CMK (cell line): ENCODE data around the gene PIGB.
"Not testable (repeated sequence)": the region's sequence is repeated elsewhere in the genome, so short reads cannot be mapped to it uniquely, and the experiment has no call there.

ENCODE experiments used
- DNase-seq: peaks from one replicate; pipeline ENCODE4 v3.0.0-alpha.2; 2010; ENCODE audit warnings: low read depth

Gene PIGB

DNA sequence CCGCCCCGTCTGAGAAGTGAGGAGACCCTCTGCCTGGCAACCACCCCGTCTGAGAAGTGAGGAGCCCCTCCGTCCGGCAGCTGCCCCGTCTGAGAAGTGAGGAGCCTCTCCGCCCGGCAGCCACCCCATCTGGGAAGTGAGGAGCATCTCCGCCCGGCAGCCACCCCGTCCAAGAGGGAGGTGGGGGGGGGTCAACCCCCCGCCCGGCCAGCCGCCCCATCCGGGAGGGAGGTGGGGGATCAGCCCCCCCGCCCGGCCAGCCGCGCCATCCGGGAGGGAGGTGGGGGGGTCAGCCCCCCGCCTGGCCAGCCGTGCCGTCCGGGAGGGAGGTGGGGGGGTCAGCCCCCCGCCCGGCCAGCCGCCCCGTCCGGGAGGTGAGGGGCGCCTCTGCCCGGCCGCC, 16.2 kb upstream of the PIGB start:
- DNase-seq, result not testable (repeated sequence)

DNA sequence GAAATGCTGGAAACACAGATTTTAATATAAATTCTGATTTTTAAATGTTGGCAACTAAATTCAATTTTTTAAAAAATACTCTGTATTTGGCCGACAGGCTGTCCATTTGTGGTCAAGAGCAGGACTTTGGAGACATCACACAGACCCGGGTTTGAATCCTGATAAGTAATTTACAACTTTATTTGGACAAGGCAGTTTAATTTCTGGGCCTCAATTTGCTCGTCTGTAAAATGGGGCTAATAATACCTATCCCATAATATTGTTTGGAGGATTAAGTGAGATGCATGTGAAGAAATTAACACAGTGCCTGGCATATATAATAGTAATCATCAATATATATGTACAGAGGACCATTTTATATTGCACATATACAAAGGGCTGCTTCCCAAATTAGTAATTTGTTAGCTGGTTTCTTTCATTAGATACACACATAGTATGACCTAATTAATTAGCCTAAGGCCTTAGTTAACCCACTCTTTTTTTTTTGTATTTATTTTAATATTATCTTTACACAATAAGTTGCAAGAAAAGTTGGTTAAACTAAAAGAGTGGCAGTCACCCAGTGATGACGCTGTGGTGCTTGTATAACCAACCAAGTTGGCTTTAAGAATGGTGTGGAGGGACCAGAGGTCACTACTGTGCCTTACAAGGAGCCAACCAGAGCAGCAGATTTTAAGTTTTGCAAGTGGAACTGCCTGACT, 665 bp downstream of the PIGB start:
- no peak for DNase-seq

DNA sequence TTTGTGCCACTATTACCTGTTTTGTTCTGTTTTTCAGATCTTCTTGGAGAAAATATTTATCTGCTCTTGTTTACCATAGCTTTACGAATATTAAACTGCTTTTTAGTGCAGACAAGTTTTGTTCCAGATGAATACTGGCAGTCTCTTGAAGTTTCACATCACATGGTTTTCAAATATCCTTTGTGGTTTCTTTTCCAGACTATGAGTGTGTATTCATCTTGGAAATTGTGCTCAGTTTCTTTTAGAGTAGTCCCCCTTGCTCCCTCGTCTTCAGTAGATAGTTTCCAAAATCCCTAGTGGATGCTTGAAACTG, 1.2 kb downstream of the PIGB start:
- no peak for DNase-seq

DNA sequence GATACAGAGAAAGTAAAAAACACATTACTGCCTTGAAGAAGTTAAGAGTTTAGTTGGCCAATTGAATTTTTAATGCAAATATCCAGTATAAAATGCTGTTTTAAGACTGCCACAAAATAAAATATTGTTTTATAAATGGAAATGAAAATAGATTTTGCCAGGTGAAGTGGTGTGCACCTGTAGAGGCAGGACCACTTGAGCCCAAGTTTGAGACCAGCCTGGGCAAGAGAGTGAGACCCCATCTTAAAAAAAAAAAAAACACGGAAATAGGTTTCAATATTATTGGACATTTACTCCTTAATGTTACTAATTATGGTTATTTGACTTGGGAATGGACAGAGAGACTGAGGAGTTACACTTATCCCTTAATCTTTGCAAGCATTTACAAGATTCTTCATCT, 1.9 kb downstream of the PIGB start:
- no peak for DNase-seq

DNA sequence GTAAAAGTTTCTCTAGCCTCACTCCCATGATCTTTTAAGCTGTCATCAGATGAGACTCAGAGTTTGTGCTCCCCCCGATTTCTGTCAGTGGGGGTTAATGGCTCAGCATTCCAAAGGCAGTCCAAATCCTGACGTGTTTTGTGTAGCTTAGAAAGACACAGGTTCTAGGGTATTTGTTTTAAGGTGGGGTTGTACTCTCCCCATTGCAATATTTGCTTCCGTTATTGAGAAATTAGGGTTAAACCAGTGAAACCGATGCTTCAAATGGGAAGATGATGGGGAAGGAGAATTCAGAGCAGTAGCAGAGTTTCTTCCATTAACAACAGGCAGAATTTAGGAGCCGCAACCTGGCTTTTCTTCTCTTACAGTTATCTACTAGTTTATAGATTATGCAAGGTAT, 3.4 kb downstream of the PIGB start:
- DNase-seq, result no peak

DNA sequence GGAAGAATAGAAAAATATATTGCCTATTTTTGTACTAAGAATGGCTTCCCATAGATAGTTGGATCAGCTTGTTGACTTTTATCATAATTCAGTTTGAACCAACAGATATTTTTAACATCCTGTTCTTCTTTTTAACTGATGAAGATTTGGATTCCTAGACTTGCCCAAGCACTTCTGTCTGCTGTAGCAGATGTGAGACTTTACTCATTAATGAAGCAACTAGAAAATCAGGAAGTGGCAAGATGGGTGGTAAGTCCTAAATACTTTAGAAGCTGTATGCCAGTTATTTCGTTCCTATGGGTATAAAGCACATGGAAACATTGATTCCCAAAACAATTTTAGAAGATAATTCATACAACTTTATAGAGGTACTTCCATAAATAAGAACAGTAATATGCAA, 8.4 kb downstream of the PIGB start:
- no peak for DNase-seq

DNA sequence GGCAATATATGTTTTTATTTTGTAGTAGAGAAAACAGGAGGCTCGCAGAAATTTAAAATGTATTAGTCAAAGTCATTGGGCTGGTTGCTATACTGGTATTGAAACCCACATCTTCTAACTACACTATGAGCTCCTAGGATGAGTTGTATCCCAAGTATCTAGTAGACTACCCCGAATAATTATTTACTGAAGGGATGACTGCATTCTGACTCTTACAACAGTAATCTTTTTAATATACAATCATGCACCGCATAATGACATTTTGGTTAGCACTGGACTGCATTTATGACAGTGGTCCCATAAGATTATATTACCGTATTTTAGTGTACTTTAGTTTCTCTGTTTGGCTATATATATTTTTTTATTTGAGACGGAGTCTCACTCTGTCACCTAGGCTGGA, 15.3 kb downstream of the PIGB start:
- no peak for DNase-seq

DNA sequence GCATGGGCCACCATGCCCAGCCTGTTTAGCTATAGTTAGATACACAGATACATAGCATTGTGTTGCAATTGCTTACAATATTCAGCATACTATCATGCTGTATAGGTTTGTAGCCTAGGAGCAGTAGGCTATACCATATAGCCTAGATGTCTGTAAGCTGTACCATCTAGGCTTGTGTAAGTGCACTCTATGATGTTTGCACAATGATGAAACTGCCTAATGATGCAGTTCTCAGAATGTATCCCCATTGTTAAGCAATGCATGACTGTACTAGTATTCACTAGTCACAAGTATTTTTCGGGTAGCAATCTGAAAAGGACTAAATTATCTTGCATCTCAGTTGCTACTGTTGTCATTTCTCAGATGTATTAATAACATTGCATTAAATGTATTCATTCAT, 16.0 kb downstream of the PIGB start:
- DNase-seq, result no peak

DNA sequence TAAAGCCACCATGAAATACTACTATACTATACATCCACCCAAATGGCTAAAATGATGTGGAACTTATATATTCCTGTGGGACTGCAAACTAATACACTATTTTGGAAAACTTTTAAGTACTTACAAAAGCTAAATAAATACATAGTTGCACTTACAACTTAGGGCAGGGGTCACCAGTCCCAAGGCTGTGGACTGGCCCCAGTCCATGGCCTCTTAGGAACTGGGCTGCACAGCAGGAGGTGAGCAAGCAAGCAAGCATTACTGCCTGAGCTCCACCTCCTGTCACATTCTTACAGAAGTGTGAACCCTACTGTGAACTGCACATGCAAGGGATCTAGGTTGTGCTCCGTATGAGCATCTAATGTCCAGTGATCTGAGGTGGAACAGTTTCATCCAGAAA, 18.1 kb downstream of the PIGB start:
- DNase-seq, result no peak

DNA sequence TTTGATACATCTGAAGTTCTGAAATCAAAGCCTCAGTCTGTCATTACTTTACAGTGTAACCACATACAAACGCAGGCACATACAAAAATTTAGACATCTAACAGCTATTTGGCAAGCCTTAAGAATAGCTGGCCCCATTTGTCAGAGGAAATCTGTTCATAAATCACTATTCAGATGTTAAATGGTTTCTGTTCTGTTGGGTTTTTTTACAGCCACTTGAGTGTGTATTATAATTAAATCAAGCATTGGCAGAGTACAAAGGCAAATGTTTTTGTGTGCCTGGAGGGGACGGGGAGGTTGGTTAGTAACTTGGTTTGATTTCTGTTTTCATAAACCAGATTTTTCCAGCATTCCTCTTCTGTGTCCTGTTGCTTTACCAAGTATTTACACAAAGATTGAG, 24.1 kb downstream of the PIGB start:
- DNase-seq, result no peak

DNA sequence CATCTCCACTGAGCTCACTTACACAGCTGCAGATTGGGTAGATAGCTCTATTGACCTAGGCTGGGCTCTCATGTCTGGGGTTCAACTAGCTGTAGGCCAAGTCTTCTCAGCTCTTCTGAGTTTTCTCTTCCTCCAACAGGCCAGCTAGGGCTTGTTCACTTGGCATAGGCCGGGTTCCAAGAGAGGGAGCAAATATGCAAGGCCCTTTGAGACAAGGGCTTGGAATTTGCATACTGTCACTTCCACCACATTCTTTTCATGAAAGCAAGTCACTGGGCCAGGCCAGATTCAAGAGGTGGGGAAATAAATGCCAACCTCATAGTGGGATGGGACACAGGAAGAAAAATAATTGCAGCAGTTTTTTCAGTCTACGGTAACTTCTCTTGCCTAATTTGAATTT, 25.2 kb downstream of the PIGB start:
- DNase-seq, result no peak

DNA sequence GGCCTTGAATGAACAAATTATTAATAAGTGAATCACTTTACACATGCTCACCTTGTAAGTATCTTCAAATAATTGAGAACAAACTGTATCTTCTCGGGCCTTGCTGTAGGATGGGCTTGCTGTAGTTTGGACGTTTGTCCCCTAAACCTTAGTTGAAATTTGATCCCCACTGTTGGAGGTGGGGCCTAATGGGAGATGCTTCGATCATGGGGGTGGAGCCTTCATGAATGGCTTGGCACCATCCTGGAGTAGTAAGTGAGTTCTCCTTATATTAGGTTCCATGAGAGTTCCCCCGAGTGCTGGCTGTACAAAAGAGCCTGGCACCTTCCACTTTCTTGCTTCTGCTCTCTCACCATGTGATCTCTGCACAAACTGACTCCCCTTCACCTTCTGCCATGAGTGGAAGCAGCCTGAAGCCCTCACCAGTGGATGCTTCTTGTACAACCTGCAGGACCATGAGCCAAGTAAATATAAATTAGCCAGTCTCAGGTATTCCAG, 29.3 kb downstream of the PIGB start:
- DNase-seq, result no peak

DNA sequence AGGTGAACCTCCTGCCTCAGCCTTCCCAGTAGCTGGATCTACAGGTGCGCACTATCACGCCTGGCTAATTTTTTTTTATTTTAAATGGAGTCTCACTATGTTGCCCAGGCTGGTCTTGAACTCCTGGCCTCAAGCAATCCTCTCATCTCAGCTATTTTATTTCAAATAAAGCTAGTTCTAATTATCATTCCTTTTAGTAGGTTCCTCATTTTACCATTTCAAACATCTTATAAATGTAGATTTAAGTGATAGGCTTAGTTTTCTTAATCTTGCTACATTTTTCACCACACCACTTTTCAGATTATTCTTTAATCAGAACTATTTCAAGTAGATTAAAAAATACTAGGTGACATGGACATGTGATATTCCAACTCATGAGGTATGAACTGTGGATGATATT, 30.3 kb downstream of the PIGB start:
- no peak for DNase-seq

DNA sequence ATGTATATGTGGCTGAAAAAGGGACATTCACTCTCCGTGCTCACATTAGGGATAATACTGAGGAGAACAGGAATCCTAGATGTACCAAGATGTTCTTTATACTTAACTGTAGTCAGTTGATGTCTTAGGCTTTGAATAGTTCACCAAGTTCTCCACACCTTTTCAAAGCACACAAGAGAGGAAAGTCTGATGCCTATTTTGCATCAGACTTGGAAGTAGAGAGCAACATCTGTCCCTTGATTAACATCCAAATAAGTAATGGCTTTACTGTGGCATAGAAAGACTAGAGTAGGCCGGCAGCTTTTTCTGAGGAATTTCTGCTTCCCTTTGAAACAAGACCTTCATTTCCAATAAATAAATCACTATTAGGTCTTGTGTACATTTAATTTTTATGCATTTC, 34.0 kb downstream of the PIGB start:
- DNase-seq, result no peak

DNA sequence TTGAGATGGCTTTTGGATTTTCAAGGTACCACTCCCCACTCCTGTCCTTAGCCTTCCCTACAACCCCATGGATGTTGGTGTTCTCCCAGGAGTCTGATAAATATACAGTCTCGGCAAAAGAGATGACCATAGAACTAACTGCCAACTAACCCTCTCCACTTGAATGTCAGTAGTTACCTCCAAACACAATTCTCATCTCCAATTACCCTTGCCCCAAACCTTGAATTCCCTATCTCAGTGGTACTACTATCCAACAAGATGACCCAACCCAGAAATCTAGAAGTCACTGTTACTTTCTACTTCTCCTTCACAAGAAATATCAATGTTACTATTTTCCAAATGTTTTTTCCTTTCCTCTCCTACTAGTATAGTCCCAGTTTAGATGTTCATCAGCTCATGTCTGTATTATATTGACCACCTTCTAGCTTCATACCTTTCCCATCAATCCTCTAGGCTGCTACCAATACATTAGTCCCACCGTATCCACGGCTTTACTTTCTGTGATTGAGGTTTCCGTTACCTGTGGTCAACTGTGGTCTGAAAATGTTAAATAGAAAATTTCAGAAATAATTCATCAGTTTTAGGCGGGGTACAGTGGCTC, 38.1 kb downstream of the PIGB start:
- DNase-seq, result no peak

DNA sequence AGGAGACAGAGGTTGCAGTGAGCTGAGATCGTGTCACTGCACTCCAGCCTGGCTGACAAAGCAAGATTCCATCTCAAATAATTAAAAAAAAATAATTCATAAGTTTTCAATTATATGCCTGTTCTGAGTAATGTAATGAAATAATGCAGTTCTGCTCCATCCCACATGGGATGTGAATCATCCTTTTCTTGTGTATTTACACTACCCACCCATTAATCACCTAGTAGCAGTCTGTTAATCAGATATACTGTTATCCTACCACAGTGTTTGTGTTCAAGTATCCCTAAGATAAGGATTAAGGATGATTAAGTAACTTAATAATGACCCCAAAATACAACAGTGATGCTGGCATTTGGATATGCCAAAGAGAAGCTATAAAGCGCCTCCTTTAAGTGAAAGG, 38.8 kb downstream of the PIGB start:
- DNase-seq, result no peak

DNA sequence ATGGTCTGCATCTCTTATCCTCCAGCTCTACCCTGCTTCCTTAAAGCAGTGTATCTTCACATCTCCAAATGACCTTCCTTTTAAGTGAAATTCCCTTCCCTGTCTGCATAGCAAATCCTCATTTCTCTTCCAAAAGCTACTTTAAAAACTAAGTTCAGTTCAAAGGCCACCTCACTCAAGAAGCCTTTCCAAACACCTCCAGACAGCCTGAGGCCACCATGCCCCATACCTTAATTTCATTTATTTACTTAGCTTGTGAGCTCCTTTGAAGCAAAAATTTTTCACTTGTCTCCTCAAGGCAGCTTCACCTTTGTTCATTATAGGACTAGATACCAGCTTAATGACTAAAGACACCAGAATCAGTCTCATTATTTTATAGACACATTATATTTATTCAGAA, 39.4 kb downstream of the PIGB start:
- DNase-seq, result no peak

DNA sequence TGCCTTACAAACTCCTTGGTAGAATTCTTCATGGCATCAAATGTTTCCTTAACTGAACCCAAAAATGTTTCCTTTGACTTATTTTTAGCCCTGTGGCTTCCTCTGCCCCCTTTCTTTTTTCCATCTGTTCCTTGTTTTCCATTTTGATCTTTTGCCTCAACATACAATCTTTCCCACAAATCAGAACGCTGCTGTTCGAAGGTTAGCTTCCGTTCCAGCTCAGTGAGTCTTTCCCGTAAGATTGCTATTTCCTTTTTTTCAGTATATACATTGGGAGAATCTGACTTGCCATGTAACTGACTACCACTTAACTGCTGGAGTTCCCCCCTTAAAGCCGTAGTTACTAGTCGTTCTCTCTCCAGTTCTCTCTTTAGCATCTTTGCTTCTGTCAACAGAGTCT, 41.2 kb downstream of the PIGB start:
- DNase-seq, result no peak

DNA sequence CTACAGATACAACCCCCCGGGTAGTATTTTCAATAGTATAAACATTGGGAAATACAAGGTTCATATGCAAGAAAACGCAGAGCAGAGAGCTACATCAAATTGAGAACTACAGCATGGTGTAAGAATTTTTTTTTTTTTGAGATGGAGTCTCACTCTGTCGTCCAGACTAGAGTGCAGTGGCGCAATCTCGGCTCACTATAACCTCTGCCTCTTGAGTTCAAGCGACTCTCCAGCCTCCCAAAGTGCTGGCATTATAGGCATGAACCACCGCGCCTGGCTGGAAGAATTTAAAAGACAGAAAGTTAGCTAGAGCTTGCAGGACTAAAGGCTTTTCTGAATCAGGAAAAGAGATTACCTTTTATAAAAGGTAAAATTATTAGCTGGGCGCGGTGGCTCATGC, 42.0 kb downstream of the PIGB start:
- DNase-seq, result no peak

DNA sequence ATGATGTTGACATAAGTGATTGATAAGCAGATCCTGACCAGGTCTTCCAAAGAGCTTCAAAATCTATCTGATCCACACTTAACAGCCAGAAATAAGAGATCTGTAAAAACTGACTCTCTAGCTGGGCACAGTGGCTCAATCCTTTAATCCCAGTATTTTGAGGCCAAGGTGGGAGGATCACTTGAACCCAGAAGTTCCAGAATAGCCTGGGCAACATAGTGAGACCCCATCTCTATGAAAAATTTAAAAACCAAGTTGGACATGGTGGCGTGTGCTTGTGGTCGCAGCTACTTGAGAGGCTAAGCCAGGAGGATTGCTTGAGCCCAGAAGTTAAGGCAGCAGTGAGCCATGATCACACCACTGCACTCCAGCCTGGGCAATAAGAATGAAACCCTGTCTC, 43.6 kb downstream of the PIGB start:
- no peak for DNase-seq

DNA sequence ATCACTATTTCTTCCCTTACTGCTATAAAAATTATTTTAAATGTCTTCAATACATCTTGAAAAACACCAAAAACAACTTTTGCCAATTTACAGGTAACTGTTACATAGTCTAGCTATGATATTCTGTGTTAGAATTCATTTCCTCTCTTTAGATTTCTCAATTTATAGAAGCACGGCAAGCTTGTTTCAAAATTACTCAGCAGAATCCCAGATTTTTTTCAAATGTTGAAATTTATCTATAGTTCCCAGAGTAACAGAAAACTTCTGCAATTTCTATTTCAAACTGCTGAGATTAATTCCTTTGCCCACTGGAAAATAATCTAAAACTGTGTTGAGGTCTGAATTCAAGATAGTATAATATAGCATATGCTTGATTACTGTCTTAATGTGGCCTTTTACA, 48.0 kb downstream of the PIGB start:
- no peak for DNase-seq

DNA sequence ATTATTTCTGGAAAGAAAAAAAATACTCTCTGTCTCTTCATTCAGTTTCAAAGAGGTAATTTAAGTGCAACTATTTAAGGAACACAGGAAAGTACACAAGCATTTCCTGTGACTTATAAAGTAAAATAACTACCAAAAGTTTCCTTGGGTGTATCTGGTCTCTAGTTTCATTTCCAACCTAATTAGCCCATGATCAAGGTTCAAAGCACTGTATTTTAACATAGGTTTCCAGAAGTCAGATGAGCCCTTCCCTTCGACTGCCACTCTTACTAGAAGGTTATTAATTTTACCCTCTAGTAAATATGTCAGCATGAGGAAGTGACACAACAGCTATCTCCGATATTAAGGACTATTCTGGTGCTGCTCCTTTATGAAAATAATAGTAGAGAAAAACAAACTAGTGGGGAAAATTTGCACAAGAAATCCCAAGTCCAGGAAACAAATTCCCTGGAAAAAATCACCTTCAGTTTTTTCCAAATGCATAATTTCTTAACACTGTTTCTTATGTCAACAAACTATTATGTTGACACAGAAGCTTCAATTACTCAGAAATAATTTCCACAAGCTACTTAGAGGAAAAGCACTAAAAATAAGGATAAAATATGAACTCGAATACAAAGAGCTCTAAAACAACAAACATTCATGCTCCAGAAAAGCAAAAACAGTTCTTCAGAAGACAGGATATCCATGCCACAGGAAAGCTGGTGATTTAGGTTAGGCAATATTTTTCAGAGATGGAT, 53.8 kb downstream of the PIGB start:
- DNase-seq, result no peak

DNA sequence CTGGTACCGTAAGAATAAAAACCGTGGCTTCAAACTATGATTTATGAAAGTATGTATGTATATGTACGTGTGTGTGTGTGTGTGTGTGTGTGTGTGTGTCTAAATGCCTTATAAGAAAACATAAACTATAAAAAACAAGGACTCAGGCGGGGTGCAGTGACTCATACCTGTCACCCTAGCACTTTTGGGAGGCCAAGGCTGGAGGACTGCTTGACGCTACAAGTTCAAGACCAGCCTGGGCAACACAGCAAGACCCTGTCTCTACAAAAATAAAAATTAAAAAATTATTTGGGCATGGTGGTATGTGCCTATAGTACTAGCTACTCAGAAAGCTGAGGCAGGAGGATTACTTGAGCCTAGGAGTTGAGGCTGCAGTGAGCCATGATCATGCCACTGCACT, 60.1 kb downstream of the PIGB start:
- no peak for DNase-seq

DNA sequence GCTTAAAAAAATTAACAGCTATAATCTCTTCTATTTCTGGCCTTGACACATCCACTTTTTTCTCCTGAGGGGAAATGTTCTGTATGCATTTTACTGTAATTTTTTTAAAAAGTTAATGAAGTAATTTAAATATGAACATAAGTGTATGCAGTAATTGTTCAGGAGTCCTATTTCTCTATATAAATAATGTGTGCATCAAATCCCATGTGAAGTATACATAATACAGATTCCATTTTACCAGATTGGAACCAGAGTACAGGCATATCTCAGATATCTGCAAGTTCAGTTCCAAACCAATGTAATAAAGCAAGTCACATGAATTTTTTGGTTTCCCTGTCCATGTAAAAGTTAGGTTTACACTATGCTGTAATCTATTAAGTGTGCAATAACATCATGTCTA, 62.6 kb downstream of the PIGB start:
- no peak for DNase-seq
